ENCODE results near the gene DLG2.
A peak's percentile ranks its signal among the peaks of the same experiment; 100 is the strongest.

DLG2 gene

GRCh38 chr11:83680321-83680720, 1946.8 kb downstream of the DLG2 start:
- H3K79me2 ChIP-seq (ENCODE audit: low read length) = no peaks in the 10 kb centered on the region
- H3K9ac ChIP-seq (ENCODE audit: low read length) = no peak overlapping the region
- no peaks in the 10 kb centered on the region for H3K36me3 ChIP-seq (replicated peaks; ENCODE audit: insufficient read depth, low read length)
- no peaks in the 10 kb centered on the region for H4K20me1 ChIP-seq (ENCODE audit: insufficient read depth, low read length)
- H3K4me3 ChIP-seq (ENCODE audit: low read length) = no peak overlapping the region
- H3F3A ChIP-seq (ENCODE audit: insufficient read depth, low read length) = no peaks in the 10 kb centered on the region
- TF ChIP-seq EZH2 (optimal IDR thresholded peaks at IDR 0.05; ENCODE audit: low read depth, low read length) = no peak
- TF ChIP-seq EZH2phosphoT487 (IDR thresholded peaks at IDR 0.05; ENCODE audit: low read length) = no peak
- no peak for TF ChIP-seq CTCF (IDR thresholded peaks at IDR 0.05; ENCODE audit: low read length)
- H3K4me2 ChIP-seq (ENCODE audit: low read depth, low read length) = peak overlapping the region; percentile 75; the same call in 1 of the 2 replicates
- no peaks in the 10 kb centered on the region for H3K9me3 ChIP-seq (replicated peaks; ENCODE audit: insufficient read depth, low read length)
- DNase-seq = no peak
- no peaks in the 10 kb centered on the region for H3K9me2 ChIP-seq (replicated peaks; ENCODE audit: insufficient read depth, low read length)
- no peak overlapping the region for H3K27ac ChIP-seq (ENCODE audit: low read length)
- H3K4me1 ChIP-seq (ENCODE audit: low read length) = no peaks in the 10 kb centered on the region; the same call in 1 of the 2 replicates
- no peaks in the 10 kb centered on the region for H3K27me3 ChIP-seq (replicated peaks; ENCODE audit: insufficient read depth, low read length)
- H2AFZ ChIP-seq (ENCODE audit: low read length) = no peak overlapping the region

- Histone ChIP-seq H3K4me1 (ENCODE audit: low read length) (no peaks in the 10 kb centered on the region; the same call in 1 of the 2 replicates), H3K27ac (ENCODE audit: low read length) (no peak overlapping the region), H3K36me3 (replicated peaks; ENCODE audit: insufficient read depth, low read length) (no peaks in the 10 kb centered on the region), H3K9ac (ENCODE audit: low read length) (no peak overlapping the region), H2AFZ (ENCODE audit: low read length) (no peak overlapping the region), H4K20me1 (ENCODE audit: insufficient read depth, low read length) (no peaks in the 10 kb centered on the region), H3K4me2 (ENCODE audit: low read depth, low read length) (no peak overlapping the region), H3K9me2 (replicated peaks; ENCODE audit: insufficient read depth, low read length) (no peaks in the 10 kb centered on the region), H3K9me3 (replicated peaks; ENCODE audit: insufficient read depth, low read length) (no peaks in the 10 kb centered on the region), H3K27me3 (replicated peaks; ENCODE audit: insufficient read depth, low read length) (no peaks in the 10 kb centered on the region), H3K4me3 (ENCODE audit: low read length) (no peak overlapping the region), H3K79me2 (ENCODE audit: low read length) (no peaks in the 10 kb centered on the region), H3F3A (ENCODE audit: insufficient read depth, low read length) (no peaks in the 10 kb centered on the region)
- no peak for DNase-seq
- TF ChIP-seq EZH2 (optimal IDR thresholded peaks at IDR 0.05; ENCODE audit: low read depth, low read length) = no peak
- TF ChIP-seq EZH2phosphoT487 (IDR thresholded peaks at IDR 0.05; ENCODE audit: low read length) = no peak
- no peak for TF ChIP-seq CTCF (IDR thresholded peaks at IDR 0.05; ENCODE audit: low read length)
Observed at GRCh38 chr11:83678831-83679584, 1948.1 kb downstream of the DLG2 start.

- Histone ChIP-seq H3K79me2 (ENCODE audit: low read length) (no peaks in the 10 kb centered on the region), H3K27me3 (replicated peaks; ENCODE audit: insufficient read depth, low read length) (no peaks in the 10 kb centered on the region), H4K20me1 (ENCODE audit: insufficient read depth, low read length) (no peaks in the 10 kb centered on the region), H3K9ac (ENCODE audit: low read length) (no peak overlapping the region), H3K27ac (ENCODE audit: low read length) (no peak overlapping the region), H3F3A (ENCODE audit: insufficient read depth, low read length) (no peaks in the 10 kb centered on the region), H3K4me2 (ENCODE audit: low read depth, low read length) (no peak overlapping the region), H3K9me3 (replicated peaks; ENCODE audit: insufficient read depth, low read length) (no peaks in the 10 kb centered on the region), H2AFZ (ENCODE audit: low read length) (no peak overlapping the region), H3K4me1 (ENCODE audit: low read length) (no peaks in the 10 kb centered on the region; the same call in 1 of the 2 replicates), H3K4me3 (ENCODE audit: low read length) (no peak overlapping the region), H3K36me3 (replicated peaks; ENCODE audit: insufficient read depth, low read length) (no peaks in the 10 kb centered on the region), H3K9me2 (replicated peaks; ENCODE audit: insufficient read depth, low read length) (no peaks in the 10 kb centered on the region)
- TF ChIP-seq CTCF (IDR thresholded peaks at IDR 0.05; ENCODE audit: low read length) (no peak), EZH2phosphoT487 (IDR thresholded peaks at IDR 0.05; ENCODE audit: low read length) (no peak), EZH2 (optimal IDR thresholded peaks at IDR 0.05; ENCODE audit: low read depth, low read length) (no peak)
- no peak for DNase-seq
Observed at GRCh38 chr11:83677730-83678129, 1949.4 kb downstream of the DLG2 start.

All from MM.1S (cell line).